ENCODE results near the gene CREG2.

CREG2 gene, protein sequence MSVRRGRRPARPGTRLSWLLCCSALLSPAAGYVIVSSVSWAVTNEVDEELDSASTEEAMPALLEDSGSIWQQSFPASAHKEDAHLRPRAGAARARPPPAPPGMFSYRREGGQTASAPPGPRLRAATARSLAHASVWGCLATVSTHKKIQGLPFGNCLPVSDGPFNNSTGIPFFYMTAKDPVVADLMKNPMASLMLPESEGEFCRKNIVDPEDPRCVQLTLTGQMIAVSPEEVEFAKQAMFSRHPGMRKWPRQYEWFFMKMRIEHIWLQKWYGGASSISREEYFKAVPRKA

DNA sequence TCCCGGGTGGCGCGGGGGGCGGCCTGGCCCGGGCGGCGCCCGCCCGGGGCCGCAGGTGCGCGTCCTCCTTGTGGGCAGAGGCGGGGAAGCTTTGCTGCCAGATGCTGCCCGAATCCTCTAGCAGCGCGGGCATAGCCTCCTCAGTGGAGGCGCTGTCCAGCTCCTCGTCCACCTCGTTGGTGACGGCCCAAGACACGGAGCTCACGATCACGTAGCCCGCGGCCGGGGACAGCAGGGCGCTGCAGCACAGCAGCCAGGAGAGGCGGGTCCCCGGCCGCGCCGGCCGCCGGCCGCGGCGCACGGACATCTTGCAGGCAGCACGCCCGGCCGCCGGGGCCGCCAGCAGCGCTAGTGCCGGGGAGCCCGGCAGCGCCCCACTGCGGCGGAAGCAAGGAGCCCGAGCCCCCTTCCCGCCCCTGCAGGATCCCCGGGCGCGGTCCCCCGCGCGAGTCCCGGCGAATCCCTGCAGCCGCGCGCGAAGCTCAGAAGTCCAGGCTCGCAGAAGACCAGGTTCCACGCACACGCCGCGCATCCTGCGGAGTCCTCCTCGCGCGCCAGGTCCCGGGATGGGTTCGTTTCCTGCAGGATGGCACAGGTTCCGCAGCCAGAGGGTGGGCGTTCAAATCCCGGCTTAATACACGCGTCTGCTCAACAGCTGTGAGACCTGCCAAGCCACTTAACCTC lies at the start of gene CREG2:
CREG2 (minus strand) TSS at position 353 of the 684 bp plus-strand sequence; CDS start at position 307, 46 bp downstream.
- no peak for DNase-seq (ENCODE audit: low read depth in 2 of 2)

DNA sequence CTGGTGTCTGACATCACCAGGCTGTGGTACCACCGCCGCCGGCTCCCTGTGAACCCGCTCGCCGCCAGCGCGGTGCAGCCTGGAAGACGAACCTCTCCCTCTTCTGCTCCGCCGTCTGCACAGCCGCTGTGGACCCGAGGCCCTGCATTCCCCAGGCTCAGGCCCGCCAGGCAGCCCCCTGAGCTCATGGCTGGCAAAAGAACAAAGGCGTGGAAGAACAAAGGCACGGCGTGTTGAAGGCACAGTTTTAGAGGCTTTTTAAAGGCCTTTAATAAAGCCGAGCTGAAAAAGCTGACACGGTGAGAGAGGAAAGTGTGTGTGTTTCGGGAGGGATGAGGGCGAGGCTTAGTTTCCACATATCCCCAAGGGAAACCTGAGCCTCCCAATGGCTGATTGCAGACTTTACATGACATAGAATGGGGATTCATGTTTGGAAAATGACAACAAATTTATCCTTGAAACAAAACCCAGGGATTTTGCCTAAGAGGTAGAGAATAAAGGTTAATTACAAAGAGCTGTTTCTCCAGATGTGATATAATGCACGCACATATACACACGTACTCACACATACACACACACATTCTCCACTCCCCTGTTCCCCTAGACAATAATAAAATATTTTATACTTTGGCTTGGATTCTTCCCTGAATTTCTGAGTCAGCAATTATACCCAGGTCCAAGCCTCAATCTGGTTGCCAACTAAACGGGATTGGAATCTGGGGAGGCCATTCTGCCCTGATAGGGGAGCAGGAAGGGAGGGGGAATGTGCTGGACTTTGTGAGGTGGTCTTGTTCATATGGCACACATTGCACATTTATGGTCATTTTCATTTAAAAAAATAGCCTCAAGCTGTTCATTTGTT lies 47.9 kb upstream of the CREG2 start:
- DNase-seq (ENCODE audit: low read depth in 2 of 2) = peak; percentile 73 to 78

DNA sequence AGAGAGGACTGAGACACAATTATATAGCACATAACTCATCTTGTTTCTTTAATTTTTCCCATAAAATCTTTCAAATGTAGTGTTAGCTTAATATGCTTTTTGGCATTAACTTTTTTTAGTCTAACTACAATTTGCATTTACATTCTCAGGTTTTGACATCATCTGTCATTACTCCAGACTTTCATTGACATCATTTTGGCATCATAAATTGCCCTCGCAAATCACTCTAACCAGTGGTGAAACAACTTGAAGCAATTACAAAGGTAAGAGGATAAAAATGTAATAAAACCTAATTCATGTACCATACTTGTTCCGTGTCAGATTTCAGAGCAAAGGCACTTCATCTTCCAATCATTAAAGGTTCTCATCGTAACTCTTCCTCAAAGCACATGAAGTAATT lies 46.2 kb upstream of the CREG2 start:
- peak in 1 of 2 experiments; percentile 40 for DNase-seq (ENCODE audit: low read depth in 2 of 2)

DNA sequence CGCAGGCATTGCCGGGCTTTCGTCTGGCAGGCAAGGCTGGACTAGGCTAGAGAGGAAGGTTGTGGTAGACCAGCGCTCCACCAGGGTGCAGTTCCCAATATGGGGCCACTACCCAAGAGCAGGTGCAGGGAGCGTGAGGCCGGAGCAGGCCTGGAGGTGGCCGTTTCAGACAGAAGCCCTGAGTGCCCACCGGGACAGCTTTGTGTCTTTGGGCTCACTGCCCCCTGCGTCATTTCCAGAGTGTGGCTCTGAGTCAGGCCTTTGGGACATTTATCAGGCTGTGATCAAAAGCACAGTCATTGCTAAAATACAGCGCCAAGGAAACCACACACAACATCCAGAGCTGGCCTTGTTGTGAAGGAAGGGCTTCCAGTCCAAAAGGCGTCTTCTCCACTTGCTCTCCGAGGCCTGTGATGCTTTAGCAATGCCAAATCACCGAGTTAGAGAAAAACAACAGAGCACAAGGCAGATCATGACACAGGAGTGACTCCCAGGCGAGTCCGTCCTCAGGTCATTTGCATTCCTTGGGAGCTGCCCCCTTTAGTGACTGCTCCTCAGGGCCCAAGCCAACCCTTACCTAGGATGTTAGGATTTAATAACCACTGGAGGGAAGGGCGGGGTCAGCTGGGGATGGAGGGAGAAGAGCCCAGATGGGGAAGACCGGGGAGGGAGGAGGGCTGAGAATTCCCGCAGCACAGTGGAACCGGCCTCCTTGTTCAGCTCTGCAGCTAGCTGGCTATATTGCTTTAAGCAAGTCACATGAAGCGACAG lies 45.3 kb upstream of the CREG2 start:
- DNase-seq (ENCODE audit: low read depth in 2 of 2) = no peak

DNA sequence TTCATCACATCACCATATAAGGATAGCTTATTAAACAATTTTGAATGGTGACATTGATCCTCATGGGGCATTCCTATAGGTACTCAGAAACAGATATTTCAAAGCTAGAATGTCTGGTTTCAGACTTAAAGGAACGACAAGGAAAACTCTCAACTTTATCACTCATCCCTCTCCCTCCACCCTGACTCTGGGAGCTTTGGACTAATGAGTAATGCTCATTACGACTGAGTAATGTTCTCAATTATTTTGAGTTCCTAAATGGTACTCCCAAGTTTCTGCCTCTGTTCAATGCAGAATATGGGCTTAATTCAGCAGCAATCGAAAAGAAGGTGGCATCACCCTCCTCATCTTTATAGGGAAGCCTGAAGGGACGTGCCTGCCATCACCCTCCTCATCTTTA lies 44.2 kb upstream of the CREG2 start:
- DNase-seq (ENCODE audit: low read depth in 2 of 2) = no peak

DNA sequence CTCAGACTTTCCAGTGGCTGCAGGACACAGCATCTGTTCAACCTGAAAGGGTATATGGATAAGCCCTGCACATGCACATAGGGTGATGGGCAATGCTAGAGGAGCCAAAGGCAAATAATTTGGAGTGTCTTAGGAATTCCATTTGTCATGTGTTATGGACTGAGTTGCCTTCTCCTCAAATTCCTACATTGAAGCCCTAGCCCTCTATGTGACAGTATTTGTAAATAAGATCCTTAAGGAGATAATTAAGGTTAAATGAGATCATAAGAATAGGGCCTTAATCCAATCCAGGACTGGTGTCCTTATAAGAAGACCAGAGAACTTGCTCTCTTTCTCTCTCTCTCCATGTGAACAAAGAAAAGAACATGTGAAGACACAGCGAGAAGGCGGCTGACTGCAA lies 42.9 kb upstream of the CREG2 start:
- no peak for DNase-seq (ENCODE audit: low read depth in 2 of 2)

DNA sequence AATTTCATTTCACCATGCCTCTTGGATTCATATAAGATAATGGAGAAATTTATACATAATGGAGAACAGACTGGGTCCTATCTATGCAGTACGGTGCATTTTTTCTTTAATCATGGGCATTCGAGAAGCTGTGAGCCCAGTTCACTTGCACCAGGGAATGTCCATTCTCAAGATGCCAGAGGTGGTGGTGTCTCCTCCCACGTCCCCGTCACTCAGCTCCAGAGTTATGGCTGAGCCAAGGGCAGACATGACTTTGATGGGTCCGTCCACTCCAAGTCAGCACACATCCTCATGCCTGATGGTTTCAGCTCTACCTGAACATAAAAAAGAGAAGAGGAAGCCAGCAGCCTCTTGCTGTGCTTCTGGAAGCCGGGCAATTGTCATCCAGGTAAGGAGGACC lies 42.1 kb upstream of the CREG2 start:
- DNase-seq (ENCODE audit: low read depth in 2 of 2) = no peak

DNA sequence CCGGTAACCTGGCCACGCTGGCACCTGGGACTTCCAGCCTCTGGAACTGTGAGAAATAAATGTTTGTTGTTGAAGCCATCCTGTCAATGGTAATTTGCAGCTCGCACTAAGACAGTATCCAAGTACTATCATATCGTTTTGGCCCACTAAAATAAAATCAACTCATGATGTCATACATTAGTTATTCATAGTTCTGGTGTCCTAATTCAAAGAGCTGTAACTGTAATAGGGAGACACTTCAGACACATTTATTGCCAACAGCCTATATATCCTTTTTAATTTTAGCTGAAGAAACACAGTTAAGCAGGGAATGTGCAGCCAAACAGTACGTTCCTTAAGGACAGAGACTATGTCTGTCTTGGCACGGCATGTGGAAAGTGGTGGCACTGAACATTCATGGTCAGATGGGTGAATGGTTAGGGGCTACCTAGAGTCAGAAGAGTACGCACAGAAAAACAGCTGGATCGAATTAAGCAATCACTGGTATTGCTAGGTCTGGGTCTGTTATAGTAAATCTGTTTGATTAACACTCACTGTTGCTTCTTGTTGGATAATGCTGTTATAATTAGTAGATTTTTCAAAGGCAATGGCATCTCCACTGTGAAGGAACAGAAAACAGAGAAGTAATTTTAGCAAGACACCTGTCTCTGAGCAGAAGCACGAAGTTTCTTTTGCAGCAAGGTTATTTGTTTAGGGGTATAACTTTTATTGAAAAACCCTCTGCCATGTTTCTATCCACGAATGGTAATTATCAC lies 41.3 kb upstream of the CREG2 start:
- DNase-seq (ENCODE audit: low read depth in 2 of 2) = no peak

DNA sequence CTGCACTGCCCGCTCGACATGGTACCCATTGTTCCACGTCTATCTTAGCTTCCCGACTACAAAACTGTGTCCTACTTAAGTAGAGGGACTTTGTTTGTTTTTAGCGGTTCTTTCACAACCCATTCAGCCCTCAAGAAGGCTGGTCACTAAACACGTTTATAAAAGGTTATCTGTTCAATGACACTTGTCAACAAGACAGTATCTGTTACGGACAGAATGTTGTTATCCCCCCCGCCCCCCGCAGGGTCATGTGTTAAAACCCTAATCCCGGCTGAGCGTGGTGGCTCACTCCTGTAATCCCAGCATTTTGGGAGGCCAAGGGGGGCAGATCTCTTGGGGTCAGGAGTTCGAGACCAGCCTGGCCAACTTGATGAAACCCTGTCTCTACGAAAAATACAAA lies 40.4 kb upstream of the CREG2 start:
- DNase-seq (ENCODE audit: low read depth in 2 of 2) = no peak

DNA sequence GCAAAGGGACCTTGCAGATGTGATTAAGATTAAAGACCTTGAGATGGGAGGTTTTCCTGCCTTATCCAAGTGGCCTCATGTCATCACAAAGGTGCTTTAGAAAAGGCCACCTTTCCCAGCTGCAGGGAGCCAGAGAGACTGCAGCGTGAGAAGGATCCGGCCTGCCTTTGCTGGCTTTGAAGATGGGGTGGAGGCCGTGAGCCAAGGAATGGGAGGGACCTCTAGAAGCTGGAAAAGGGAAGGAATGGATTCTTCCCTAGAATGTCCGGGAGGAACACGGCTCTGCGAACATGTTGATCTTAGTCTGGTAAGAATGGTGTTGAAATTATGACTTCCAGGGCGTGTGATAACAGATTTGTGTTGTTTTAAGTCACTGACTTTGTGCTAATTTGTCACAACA lies 39.9 kb upstream of the CREG2 start:
- DNase-seq (ENCODE audit: low read depth in 2 of 2) = no peak

DNA sequence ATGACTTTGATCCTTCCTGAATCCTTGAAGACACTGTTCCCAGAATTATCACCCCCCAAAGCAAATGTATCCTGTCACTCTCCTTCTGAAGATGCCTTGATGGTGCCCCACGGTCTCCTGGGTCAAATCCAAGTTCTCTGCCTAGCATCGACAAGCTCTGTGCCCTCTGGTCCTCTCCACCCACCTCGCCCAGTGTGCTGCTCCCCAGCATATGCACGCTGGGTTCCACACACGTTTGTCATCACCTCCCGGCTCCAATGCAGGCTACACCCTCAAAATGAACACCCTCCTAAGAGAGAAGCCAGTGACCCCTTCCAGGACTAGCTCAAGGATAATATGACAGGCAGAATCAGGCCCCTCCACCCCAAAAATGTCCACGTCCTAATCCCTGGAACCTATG lies 39.5 kb upstream of the CREG2 start:
- no peak for DNase-seq (ENCODE audit: low read depth in 2 of 2)

DNA sequence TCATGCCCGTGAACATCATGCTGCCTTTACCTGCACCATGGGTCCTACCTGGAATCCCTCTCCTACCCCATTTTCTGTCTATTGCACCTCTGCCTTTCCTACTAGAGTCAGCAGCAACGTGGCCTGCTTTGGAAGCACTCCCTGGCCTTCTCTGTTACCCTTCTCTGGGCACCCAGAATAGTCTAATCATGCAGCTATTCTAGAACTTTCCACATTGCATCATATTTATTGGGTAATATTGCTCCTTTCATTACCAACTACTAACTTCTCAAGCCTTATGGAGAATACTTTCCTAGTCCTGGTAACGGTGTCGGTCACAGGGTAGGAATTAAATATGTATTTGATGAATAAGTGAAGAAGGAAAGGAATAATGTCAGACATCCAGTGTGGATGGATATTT lies 33.3 kb upstream of the CREG2 start:
- DNase-seq (ENCODE audit: low read depth in 2 of 2) = no peak

DNA sequence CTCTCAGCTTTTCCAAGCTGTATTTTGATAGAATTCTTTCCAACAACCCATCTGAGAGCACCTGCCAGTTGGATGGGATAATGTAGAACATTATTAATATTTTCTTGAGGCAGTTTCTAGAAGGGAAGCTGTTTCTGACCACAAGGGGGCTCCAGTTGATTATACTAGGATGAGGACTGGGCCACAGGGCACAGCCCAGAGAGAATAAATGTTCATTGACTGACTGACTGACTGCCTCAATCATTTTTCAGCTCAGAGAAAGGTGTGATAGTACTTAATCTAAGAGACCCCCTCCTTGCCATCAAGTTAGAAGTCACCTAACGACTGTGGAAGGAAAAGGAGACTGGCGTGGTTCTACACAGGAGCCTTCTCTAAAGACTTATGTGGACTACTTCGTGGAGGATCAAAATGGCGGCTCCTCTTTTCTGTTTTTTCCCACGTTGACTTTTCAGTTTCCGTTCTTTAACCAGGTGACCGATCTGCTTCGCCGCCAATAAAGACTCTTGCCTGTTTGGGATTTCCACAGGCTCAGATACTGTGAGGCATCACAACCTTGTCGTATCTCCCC lies 31.9 kb upstream of the CREG2 start:
- DNase-seq (ENCODE audit: low read depth in 2 of 2) = no peak

DNA sequence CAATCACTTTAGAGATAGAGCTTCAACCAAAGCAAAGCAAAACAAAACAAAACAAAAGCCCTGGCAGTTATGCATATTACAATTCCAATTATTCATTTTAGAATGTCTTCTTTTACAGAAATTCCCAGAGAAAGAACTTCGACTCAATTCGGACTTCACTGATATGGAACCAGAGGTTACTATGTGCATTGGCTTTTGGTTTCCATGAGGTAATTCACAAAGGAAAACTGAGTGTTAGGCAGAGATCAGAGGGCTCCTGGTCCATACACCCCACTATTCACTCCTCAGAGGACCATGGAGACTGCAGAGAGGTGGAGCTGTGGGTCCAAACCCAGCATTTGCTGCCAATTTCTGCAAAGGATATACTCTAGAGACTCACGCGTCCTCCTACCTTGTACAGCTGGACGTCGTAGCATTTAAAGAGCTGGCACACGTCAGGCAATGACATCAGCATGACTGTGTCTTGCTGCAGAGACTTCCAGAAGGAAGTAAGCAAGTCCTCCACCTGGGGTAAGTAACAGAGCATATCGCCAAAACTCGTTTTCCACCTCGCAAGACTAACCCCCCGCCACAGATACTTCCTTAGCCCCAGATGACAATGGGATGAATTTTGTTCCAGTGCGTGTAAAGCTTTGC lies 31.3 kb upstream of the CREG2 start:
- no peak for DNase-seq (ENCODE audit: low read depth in 2 of 2)

DNA sequence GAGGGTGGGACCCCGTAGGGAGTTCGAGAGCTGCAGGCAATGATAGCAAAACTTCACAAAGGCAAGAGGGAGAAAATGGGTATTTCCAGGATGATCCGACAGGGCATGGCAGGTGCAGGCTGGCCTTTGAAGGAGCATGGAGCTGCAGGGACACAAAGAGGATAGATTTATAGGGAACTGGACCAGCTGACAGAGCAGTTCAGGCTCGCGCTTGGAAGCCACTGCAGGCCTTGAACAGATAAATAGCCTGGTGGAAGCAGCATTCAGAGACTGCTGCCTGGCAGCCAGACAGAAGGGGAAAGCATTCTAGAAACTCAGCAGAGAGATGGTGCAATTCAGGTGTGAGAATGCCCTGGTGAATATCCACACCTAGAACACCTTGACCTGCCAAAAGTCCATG lies 29.3 kb upstream of the CREG2 start:
- DNase-seq (ENCODE audit: low read depth in 2 of 2) = no peak

DNA sequence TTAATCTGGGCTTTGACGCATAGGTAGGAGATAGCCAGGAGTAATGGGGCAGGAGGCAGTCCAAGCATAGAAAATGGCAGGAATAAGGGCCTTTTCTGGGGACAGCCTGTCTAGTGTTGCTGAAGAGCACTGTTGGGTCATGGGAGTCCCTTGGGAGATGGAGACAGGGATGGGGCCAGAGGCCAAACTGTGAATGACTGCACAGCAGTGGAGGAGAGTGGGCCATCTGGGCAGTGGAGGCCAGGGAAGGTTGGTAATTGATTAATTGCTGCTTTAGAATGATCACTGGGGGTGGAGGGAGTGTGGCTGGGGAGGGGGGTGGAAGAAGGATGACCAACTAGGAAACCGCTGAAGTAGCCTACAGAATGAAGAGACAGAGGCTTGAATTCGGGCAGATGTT lies 28.6 kb upstream of the CREG2 start:
- no peak for DNase-seq (ENCODE audit: low read depth in 2 of 2)

DNA sequence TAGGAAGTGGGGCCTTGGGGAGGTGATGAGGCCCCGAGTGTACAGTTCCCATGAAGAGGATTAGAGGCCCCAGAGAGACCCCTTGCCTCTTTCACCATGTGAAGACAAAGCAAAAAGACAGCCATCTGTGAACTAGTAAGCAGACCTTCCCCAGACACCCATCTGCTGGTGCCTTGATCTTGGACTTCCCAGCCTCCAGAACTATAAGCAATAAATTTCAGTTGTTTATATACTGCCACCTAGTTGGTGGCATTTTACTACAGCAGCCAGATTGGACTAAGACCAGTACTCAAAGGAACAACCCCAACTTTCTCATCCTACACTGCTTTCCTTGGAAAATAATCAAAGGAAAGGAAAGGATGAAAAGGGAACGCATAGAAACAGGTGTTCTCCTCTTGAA lies 27.9 kb upstream of the CREG2 start:
- no peak for DNase-seq (ENCODE audit: low read depth in 2 of 2)

DNA sequence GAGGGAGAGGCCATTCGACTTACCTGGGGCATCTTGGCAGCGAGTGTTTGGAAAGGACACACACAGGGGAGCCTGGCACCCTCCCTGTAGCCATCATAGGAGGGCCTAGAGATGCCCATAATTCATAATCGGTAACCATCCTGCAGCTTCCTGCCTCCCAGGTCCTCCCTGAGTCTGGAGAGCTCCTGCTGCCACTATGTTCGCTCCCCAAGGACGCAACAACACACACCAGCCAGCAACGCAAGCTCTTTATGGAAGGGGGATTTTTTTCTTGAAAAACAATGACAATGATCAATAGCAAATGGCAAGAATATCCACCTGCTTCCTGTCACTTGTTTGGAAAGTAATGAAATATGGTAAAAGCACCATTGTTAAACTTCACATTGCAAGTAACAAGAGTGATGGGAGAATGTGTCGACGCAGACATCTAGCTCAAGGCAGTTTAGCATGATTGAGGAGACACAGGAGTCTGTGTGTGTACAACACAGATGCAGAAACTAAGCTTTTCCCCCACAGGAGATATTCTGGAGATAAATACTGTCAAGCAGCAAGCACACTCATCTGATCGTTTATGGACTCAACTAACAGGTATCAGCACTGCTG lies 24.9 kb upstream of the CREG2 start:
- DNase-seq (ENCODE audit: low read depth in 2 of 2) = no peak

DNA sequence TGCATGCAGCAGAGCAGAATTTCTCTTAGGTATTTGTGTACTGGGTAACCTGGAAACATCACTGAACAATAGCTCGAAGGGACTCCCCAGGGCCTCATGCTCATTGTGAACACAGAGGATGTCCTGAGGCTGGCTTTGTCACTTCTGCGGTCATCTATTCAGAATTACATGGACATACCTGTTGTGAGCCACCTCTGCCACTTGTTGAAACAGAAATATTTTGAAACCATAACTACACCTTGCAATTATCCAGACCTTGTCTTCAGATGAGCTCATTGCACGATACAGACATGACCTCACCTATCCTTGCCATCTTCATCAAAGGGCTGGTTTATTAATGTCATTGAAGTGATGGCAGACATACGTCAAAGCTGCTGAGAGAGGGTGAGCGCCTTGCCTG lies 23.4 kb upstream of the CREG2 start:
- no peak for DNase-seq (ENCODE audit: low read depth in 2 of 2)

DNA sequence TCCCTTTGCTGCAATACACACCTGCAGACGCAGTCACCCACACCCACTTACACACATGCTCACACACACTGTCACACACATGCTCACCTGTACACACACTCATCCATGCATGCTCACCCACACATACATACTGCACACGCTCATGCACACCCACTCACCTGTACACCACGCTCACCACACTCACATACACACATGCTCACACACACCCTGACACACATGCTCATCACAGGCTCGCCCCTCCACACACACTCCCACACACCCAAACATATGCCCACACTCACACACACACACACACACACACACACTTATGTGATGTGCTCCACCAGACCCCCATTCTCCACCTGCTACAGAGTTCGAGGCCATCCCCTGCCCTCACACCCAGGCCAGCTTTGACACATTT lies 22.8 kb upstream of the CREG2 start:
- DNase-seq (ENCODE audit: low read depth in 2 of 2) = no peak

Data from fibroblast of skin of left biceps (primary cell).